H7 (cell line): Measurements from ENCODE around the gene ABCC10. TPM values are rescaled to one million over a fixed set of nuclear protein-coding genes. Genes with fewer than 3 reads are reported as not detected.
"Not testable (repeated sequence)": the region's sequence is repeated elsewhere in the genome, so short reads cannot be mapped to it uniquely, and the experiment has no call there.

Experiments
- DNase-seq: peaks from one replicate; pipeline ENCODE4 v3.0.0; 2012
- H3K27me3 ChIP-seq: 2 replicates; pipeline ENCODE4 v1.6.0; 2011; ENCODE audit warnings: mild to moderate bottlenecking, low read length; ENCODE audit not compliant: control insufficient read depth, insufficient read depth
- H3K36me3 ChIP-seq: replicated peaks from 2 replicates; pipeline ENCODE4 v1.5.1; 2011; ENCODE audit warnings: low read length; ENCODE audit not compliant: control insufficient read depth, insufficient read depth
- H3K4me3 ChIP-seq: 2 replicates; pipeline ENCODE4 v1.5.1; 2011; ENCODE audit warnings: low read depth, mild to moderate bottlenecking, control low read depth, low read length, moderate library complexity; ENCODE audit not compliant: insufficient read depth
- total RNA-seq: library from RNA; depleted of rRNA; stranded (reverse); fragments of >200 nt; shearing (Covaris generic); gene quantifications from 2 replicates; pipeline ENCODE4 v1.2.3, GENCODE V29; 2014; rRNA removed

The ABCC10 gene
- total RNA-seq, 1 experiment from 2014 or later, result 18.4 TPM

DNA sequence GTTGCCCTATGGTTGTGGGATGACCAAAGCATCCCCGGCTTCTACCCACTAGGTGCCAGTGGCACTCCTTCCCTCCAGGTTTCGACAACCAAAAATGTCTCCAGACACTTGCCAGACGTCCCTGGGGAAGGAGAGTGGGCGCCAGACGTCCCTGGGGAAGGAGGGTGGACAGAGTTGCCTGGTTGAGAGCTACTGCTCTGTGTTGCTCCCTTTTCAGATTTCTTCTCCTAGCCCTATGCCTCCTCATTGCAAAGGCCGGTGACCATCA lies 69.7 kb downstream of the ABCC10 start:
- Histone ChIP-seq H3K27me3 (no peaks in the 10 kb centered on the region), H3K4me3 (no peak overlapping the region), H3K36me3 (peaks cover 26% of the 10 kb centered on the region)
- no peak for DNase-seq

DNA sequence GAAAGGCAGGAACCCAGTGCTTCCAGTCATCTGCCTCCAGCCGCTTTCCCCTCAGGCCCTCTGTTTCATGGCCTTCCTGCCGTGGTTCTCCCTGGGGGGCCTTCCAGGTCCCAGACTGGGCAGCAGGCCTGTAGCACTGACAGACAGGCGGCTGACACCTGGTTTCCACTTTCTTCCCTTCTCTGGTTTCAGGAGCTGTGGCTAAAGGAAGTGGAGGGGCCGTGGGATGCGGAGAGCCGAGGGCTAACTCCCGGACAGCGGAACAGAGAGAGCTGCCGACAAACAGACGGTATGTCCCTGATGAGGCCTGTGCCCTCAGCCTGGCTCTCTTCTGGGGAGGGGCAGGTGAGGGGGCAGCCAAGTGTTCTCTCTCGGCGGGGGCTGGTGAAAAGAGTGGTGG lies 70.3 kb downstream of the ABCC10 start:
- Histone ChIP-seq H3K36me3 (peaks cover 32% of the 10 kb centered on the region), H3K27me3 (no peaks in the 10 kb centered on the region), H3K4me3 (no peak overlapping the region)
- no peak for DNase-seq

DNA sequence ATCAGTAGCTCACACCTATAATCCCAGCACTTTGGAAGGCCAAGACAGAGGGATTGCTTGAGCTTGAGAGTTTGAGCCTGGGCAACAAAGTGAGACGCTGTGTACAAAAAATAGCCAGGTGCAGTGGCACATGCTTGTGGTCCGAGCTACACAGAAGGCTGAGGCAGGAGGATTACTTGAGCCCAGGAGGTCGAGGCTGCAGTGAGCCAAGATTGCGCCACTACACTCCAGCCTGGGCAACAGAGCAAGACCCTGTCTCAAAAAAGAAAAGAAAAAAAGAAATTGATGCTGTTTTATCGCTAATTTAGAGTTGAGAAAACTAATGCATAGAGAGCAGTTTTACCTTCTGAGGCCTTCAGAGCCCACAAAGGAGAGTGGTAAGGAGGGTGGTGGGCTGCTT lies 71.0 kb downstream of the ABCC10 start:
- H3K27me3 ChIP-seq, DNase-seq, H3K4me3 ChIP-seq: not testable (repeated sequence)
- H3K36me3 ChIP-seq, result peaks cover 37% of the 10 kb centered on the region

DNA sequence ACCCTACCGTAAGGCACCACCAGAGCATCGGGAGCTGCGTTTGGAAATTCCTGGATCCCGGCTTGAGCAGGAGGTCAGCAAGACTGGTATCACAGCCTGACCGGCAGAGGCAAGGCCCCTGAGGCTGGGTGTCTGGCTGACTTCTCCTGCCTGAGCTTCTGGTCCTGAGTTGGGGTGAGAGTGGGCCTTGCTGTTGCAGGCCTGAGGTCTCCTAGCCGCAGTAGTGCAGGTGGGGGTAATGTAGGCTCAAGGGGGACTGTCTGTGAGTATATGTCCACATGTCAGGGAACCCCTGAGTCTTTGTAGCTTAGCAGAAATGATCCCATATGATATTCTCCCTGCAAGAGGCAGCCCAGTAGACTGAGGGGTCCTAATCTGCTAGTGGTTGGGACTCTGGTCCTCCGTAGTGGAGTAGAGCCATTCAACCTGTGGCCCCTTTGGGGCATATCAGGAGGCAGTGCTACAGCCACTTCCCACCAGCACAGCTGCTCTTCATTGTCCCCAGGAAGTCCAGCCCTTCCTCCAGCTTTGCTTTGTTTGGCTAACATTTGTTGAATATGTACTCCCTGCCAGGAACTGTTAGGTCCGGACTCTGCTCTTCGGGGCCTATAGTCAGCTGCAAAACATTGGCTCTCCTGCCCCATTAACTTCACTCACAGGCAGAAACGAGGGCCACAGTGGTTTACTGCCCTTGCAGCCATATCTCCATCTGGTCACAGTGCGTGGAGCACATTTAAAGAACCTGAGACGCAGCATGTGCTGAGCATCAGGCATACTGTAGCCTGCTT lies 71.9 kb downstream of the ABCC10 start:
- no peak overlapping the region for H3K4me3 ChIP-seq
- peaks cover 41% of the 10 kb centered on the region for H3K36me3 ChIP-seq
- DNase-seq, result no peak
- no peaks in the 10 kb centered on the region for H3K27me3 ChIP-seq

Other genes with a start within 250 kb of the ABCC10 start
- 9.4 and 10.9 TPM in 2 replicates for gene CUL9, start 245.3 kb upstream of the ABCC10 start, total RNA-seq
- gene DNPH1, start 198.1 kb upstream of the ABCC10 start, total RNA-seq, result 73.6 and 85.3 TPM in 2 replicates
- not detected in 2 replicates for gene TTBK1, start 184.1 kb upstream of the ABCC10 start, total RNA-seq
- not detected in 2 replicates for gene SLC22A7, start 129.3 kb upstream of the ABCC10 start, total RNA-seq
- 20.1 and 28.1 TPM in 2 replicates for gene CRIP3, start 118.7 kb upstream of the ABCC10 start, total RNA-seq
- gene ZNF318, start 57.9 kb upstream of the ABCC10 start, total RNA-seq, result 8.1 and 14.5 TPM in 2 replicates
- gene DLK2, start 28.0 kb downstream of the ABCC10 start, total RNA-seq, result 0.33 and 0.42 TPM in 2 replicates
- gene TJAP1, start 50.0 kb downstream of the ABCC10 start, total RNA-seq, result 25.3 and 25.5 TPM in 2 replicates
- 0.26 TPM in 1 of 2 replicates, not detected in the other for gene LRRC73, start 82.8 kb downstream of the ABCC10 start, total RNA-seq
- 92.9 and 102 TPM in 2 replicates for gene YIPF3, start 89.4 kb downstream of the ABCC10 start, total RNA-seq
- 40.3 and 40.8 TPM in 2 replicates for gene POLR1C, start 89.5 kb downstream of the ABCC10 start, total RNA-seq
- gene XPO5, start 148.5 kb downstream of the ABCC10 start, total RNA-seq, result 70.9 and 78.3 TPM in 2 replicates
- gene POLH, start 148.6 kb downstream of the ABCC10 start, total RNA-seq, result 4.7 and 5.0 TPM in 2 replicates
- 59.0 and 64.2 TPM in 2 replicates for gene GTPBP2, start 201.7 kb downstream of the ABCC10 start, total RNA-seq
- 40.0 and 46.5 TPM in 2 replicates for gene MAD2L1BP, start 208.3 kb downstream of the ABCC10 start, total RNA-seq
- gene RSPH9, start 217.5 kb downstream of the ABCC10 start, total RNA-seq, result 0.07 TPM in 1 of 2 replicates, not detected in the other